SU-DHL-6 (cell line): ENCODE data around the gene SETD4.
A peak's percentile ranks its signal among the peaks of the same experiment; 100 is the strongest.

ENCODE experiments used
- H2AFZ ChIP-seq: fragments of 200-600 bp; sonication (generic); 2 replicates; pipeline ENCODE4 v1.6.1; 2014; ENCODE audit warnings: low read depth, mild to moderate bottlenecking, moderate library complexity, mixed read lengths, antibody characterized with exemption, low read length; ENCODE audit not compliant: severe bottlenecking
- H3F3A ChIP-seq: fragments of 200-600 bp; shearing (Covaris generic); 2 replicates; pipeline ENCODE4 v1.6.0; 2016; ENCODE audit warnings: antibody characterized with exemption, mild to moderate bottlenecking; ENCODE audit not compliant: insufficient read depth
- H3K27ac ChIP-seq: fragments of 200-600 bp; sonication (generic); 2 replicates; pipeline ENCODE4 v1.5.1; 2016; ENCODE audit warnings: low read depth, mild to moderate bottlenecking, low read length, moderate library complexity, mixed read lengths
- H3K27me3 ChIP-seq: fragments of 200-600 bp; sonication (generic), shearing (Covaris generic); 2 replicates; pipeline ENCODE4 v1.6.0; 2014; ENCODE audit warnings: mild to moderate bottlenecking, low read length
- H3K36me3 ChIP-seq: fragments of 200-600 bp; sonication (generic); 2 replicates; pipeline ENCODE4 v1.6.1; 2014; ENCODE audit warnings: mild to moderate bottlenecking, low read length, mixed read lengths
- H3K4me2 ChIP-seq: fragments of 300-600, 200-600 bp; shearing (Covaris generic), sonication (generic); 2 replicates; pipeline ENCODE4 v1.6.0; 2014; ENCODE audit warnings: low read length, low read depth, mild to moderate bottlenecking; ENCODE audit not compliant: poor library complexity, severe bottlenecking
- H3K4me3 ChIP-seq: fragments of 200-600 bp; sonication (generic); 2 replicates; pipeline ENCODE4 v1.5.1; 2014; ENCODE audit warnings: antibody characterized with exemption, low read length, mild to moderate bottlenecking, mixed read lengths; ENCODE audit not compliant: insufficient read depth, poor library complexity, severe bottlenecking
- H3K79me2 ChIP-seq: fragments of 200-600 bp; sonication (generic); 2 replicates; pipeline ENCODE4 v1.6.1; 2014; ENCODE audit warnings: mild to moderate bottlenecking, low read length, moderate library complexity; ENCODE audit not compliant: insufficient read depth
- H3K9ac ChIP-seq: fragments of 200-600 bp; sonication (generic); 2 replicates; pipeline ENCODE4 v1.7.0; 2014; ENCODE audit warnings: mild to moderate bottlenecking, low read length
- H3K9me2 ChIP-seq: fragments of 200-600 bp; sonication (generic); replicated peaks from 2 replicates; pipeline ENCODE4 v1.6.1; 2014; ENCODE audit warnings: low read length; ENCODE audit not compliant: insufficient read depth
- H3K9me3 ChIP-seq: fragments of 200-600 bp; sonication (generic); 2 replicates; pipeline ENCODE4 v1.6.1; 2014; ENCODE audit warnings: low read length, mixed read lengths; ENCODE audit not compliant: insufficient read depth
- H4K20me1 ChIP-seq: fragments of 200-600 bp; sonication (generic); 2 replicates; pipeline ENCODE4 v1.6.1; 2014; ENCODE audit warnings: low read depth, mild to moderate bottlenecking, antibody characterized with exemption, low read length, moderate library complexity, mixed read lengths
- EZH2phosphoT487 ChIP-seq: fragments of 200-600 bp; sonication (generic), shearing (Covaris generic); conservative IDR thresholded peaks from 2 replicates; pipeline ENCODE4 v1.6.1; 2018; ENCODE audit warnings: mild to moderate bottlenecking, antibody characterized with exemption, low read length, moderate library complexity, mixed read lengths
- TF ChIP-seq, protein P1 (sequence below): fragments of 200-600 bp; sonication (generic); IDR thresholded peaks from one replicate; pipeline ENCODE4 v1.5.1; 2017; ENCODE audit warnings: antibody characterized with exemption, mild to moderate bottlenecking, low read length, moderate library complexity; ENCODE audit not compliant: insufficient read depth, poor library complexity, severe bottlenecking

Gene SETD4

DNA sequence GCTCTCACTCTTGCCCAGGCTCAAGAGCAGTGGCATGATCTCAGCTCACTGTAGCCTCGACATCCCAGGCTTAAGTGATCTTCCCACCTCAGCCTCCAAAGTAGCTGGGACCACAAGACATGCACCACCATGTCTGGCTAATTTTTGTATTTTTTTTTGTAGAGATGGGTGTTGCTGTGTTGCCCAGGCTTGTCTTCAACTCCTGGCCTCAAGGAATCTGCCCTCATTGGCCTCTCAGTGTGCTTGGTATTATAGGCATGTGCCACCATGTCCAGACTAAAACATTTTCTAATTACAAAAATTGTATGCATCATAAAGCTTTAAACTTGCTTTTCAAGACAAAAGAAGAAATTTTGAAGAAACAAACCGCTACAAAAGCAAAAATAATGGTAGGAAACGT is 29.6 kb upstream of the SETD4 start:
- TF ChIP-seq EZH2phosphoT487 = no peak
- TF ChIP-seq, protein P1, sequence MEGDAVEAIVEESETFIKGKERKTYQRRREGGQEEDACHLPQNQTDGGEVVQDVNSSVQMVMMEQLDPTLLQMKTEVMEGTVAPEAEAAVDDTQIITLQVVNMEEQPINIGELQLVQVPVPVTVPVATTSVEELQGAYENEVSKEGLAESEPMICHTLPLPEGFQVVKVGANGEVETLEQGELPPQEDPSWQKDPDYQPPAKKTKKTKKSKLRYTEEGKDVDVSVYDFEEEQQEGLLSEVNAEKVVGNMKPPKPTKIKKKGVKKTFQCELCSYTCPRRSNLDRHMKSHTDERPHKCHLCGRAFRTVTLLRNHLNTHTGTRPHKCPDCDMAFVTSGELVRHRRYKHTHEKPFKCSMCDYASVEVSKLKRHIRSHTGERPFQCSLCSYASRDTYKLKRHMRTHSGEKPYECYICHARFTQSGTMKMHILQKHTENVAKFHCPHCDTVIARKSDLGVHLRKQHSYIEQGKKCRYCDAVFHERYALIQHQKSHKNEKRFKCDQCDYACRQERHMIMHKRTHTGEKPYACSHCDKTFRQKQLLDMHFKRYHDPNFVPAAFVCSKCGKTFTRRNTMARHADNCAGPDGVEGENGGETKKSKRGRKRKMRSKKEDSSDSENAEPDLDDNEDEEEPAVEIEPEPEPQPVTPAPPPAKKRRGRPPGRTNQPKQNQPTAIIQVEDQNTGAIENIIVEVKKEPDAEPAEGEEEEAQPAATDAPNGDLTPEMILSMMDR = no peak
- Histone ChIP-seq H3K9me3 (peaks cover 10% of the 10 kb centered on the region; the same call in 1 of the 2 replicates), H3K27ac (no peak overlapping the region)

DNA sequence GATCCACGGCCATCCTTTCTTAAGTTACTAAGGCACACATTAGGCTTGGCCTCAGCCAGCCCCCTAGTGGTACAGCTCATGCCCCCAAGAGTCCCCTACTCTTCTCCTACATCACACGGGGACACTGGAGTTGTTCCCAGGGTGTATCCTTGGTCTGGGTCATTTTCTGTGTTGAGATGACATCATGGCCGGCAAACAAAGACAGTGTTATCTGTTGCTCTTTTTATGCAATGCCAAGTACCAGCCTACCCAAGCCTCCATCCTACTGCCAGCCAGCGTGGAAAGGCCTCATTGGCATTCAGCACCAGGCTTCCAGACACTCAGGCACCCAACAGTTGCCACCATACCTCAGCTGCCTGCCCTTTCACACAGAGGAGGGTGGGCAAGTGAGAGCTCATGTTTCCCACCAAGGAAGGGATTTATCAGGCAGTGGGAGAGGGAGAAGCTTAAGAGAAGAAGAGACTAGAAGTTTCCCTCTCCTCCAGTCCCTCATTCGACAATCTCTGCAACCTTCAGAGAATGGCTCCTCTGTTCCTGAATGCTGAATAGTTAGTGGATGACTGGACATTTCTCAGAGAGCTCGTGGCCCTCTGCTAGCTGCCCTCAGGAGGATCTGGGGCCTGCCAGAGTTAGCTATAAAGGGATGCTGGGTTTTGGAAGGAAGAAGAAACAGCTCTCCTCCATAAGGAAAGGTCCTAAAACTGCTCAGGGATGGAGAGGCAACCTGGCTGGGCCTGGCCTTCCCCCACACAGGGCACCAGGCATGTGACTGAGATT is 27.2 kb upstream of the SETD4 start:
- no peaks in the 10 kb centered on the region for H3K36me3 ChIP-seq
- H3K9me2 ChIP-seq = no peaks in the 10 kb centered on the region
- H3K4me3 ChIP-seq = no peak overlapping the region
- no peak overlapping the region for H3K4me2 ChIP-seq
- no peaks in the 10 kb centered on the region for H3K9me3 ChIP-seq
- H3K27ac ChIP-seq = no peak overlapping the region
- TF ChIP-seq EZH2phosphoT487 = no peak
- TF ChIP-seq, protein P1 = peak; percentile 25
- H2AFZ ChIP-seq = no peak overlapping the region
- no peaks in the 10 kb centered on the region for H3K79me2 ChIP-seq
- H3K27me3 ChIP-seq = no peaks in the 10 kb centered on the region
- H4K20me1 ChIP-seq = no peaks in the 10 kb centered on the region
- H3K9ac ChIP-seq = no peak overlapping the region
- H3F3A ChIP-seq = no peaks in the 10 kb centered on the region

More for the DNA sequence above, 29.6 kb upstream of the SETD4 start:
- Histone ChIP-seq H3K36me3 (no peaks in the 10 kb centered on the region), H3K4me2 (no peak overlapping the region), H3K9me2 (no peaks in the 10 kb centered on the region), H3K9ac (no peak overlapping the region), H3K79me2 (no peaks in the 10 kb centered on the region), H3K27me3 (0 out of 2 replicates have a peak, but pooled peaks cover 3% of the 10 kb centered on the region), H4K20me1 (no peaks in the 10 kb centered on the region), H2AFZ (no peak overlapping the region), H3F3A (no peaks in the 10 kb centered on the region), H3K4me3 (no peak overlapping the region)

DNA sequence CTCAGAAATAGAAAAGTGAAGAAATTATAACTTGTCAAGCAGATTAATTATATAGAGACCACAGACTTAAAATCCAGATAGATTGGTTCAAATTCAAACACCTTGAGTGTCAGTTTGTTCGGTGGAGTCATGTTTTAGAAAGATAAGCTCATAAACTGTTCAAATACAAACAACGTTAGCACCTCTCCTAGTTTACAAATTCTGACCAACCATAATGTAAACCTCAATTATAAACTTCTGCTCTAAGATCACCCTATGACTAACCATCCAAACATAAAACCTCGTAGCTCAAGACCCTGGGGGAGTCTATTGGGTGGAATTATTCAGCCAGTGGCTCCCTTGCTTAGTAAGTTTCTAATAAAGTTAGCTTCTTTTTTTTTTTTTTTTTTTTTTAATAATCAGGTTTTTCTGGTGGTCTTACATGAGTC is 21.9 kb upstream of the SETD4 start:
- no peak overlapping the region for H2AFZ ChIP-seq

More for the DNA sequence above, 21.9 kb upstream of the SETD4 start:
- Histone ChIP-seq H3K4me2 (no peak overlapping the region), H3K27ac (no peak overlapping the region), H3K36me3 (no peaks in the 10 kb centered on the region), H3K9me2 (no peaks in the 10 kb centered on the region), H3K9ac (no peak overlapping the region), H3K79me2 (no peaks in the 10 kb centered on the region), H4K20me1 (no peaks in the 10 kb centered on the region), H3K27me3 (no peaks in the 10 kb centered on the region), H3K4me3 (no peak overlapping the region), H3K9me3 (no peaks in the 10 kb centered on the region), H3F3A (no peaks in the 10 kb centered on the region)
- TF ChIP-seq EZH2phosphoT487 = no peak
- TF ChIP-seq, protein P1 = no peak
